ENCODE results near the gene FOXRED1.
A peak's percentile ranks its signal among the peaks of the same experiment; 100 is the strongest.
"Not testable (repeated sequence)": the region's sequence is repeated elsewhere in the genome, so short reads cannot be mapped to it uniquely, and the experiment has no call there.

FOXRED1 gene

DNA sequence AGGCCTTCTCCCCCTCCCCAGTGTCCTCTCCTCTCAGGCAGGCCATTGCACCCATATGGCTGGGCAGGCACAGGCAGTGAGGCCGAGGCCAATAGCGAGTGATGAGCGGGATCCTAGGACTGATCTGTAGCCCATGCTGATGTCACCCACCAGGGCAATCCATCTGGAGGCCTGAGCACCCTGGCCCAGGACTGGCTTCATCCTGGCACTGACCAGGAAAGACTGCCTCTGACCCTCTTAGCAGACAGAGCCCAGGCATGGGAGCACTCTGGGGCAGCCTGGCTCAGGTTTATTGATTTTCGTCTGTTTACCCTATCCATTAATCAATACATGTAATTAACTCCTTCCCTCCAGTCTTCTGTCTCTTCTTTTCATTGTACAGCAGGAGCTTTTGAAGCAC is 8.8 kb downstream of the FOXRED1 start:
- no peak for DNase-seq

DNA sequence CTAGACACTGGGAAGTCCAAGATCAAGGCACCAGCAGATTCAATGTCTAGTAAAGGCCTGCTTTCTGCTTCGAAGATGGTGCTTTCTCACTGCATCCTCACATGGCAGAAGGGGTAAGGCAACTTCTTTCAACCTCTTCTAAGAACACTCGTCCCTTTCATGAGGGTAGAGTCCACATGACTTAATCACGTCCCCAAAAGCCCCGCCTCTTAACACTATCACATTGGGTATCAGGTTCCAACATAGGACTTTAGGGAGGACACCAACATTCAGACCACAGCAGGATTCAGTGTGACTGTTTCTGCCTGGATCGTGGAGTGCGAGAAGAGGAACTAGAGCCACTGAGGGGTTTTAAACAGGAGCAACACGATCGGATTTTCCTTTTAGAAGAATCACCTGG is 10.2 kb downstream of the FOXRED1 start:
- DNase-seq: no peak

DNA sequence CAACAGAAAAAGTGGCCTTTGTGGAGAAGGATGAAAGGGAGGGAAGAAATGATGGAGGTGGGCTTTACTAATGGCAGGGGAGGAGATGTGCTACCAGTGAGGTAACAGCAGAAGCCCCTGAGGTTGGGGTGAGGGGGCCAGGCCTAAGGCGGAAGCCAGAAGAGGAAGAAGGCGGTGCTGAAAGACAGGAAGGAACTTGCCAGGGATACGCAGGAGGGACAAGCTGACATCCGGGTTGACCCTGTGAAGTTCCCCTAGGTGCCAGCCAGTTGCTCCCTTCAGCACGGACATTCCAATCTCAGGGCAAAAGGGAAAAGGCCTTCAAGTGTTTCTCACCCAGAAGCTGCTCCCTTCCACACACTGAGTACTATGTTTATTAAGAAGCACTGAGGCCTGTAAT is 11.6 kb downstream of the FOXRED1 start:
- no peak for DNase-seq

DNA sequence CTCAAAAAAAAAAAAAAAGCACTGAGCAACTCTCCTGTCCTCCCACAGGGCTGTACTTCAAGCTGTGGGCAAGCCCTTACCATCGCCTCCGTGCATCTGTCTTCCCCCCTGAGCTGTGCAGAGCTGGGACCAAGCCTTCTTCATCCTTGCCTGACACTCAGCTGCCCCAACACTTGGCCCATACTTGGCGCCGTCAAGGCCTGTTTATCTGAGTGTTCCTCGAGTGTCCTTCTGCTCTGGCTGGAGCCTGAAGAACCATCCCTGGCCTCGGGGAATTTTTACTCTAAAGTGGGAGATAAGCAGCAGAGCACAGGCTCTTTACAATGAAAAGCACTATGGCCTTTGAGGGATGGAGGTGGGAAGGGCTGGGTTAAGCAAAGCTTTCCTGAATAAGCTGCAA is 12.3 kb downstream of the FOXRED1 start:
- DNase-seq: no peak

DNA sequence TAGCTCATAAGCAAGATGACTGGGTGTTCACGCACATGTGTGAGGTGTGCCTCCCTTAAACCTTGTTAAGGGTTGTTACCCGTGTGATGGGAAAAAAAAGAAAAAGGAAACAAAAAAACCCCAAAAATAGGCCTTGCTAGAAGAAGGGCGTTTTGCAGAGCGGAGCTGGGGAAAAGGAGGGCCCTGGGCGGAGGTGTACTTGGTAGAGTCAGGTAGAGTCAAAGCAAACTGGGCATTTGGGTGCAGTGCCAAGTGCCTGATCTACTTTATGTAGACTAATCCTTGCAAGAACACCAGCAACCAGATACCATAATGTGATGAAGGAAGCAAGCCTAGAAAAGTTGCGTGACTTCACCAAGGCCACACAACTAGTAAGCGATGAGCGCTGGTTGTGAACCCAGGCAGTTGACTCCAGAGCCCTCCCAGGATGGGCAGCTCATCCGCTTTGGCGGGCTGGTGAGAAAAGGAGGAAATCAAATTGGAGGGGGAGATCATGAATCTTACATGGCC is 12.8 kb downstream of the FOXRED1 start:
- no peak for DNase-seq

DNA sequence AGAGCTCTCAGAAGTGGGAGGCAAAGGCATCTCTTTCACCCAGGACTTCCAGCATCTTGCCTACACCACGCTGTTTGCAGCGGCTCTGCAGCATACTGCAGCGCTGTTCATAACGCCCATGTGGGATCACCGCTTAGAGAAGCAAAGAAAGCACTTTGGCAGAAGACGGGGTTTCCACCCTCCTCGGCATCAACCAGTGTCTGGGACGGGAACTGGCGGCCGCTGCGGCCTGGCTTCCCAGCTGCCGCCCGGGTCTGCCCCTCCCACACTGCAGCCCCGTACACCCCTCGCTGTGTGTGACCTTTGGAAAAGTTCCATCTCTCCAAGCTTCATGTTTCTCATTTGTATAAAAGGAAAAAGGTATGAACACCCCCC is 13.4 kb downstream of the FOXRED1 start:
- DNase-seq: no peak

DNA sequence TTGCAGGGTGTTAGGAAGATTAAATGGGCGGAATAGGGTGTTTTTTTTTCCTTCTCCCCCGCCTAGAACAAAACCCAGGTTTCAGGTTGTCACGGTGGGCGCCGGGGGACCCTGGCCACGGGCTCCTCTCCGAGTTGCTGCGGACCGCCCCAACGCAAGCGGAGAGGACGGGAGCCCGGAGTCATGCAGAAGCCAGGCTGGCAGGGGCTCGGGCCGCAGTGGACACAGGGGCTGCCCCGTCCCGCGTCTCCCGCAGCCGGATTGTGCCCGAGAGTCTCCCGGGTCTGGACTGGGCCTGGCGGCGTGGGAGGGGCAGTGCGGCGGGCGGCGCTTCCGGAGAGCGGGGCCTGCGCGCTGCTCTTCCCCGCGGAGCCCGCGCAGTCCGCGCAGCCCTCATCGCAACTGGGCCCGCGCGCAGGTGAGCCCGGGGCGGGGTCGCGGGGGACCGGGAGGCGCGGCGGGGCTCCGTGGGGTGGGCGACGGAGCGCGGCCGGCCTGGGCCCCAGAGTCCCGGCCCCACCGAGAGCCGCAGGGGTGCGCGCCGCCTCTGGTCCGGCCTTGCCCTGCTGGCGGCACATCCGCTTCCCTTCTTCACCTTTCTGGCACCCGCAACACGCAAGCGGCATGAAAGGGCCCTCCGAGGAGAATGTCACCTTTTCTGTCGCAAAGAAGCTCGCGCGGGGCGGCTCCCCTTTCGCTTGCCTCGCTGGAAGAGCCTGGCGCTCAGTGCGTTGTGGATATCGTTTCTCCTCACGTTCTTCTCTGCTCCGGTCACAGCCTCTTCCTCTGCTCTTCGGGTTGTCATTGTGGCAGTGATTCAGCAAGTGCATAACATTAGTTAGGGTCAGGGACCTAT is 14.0 kb downstream of the FOXRED1 start, which contains the start of gene TIRAP:
TSS of gene TIRAP (plus strand) at position 358 of the 856 bp plus-strand sequence. CDS start 7,802 bp downstream, outside the sequence.
- no peak for DNase-seq

DNA sequence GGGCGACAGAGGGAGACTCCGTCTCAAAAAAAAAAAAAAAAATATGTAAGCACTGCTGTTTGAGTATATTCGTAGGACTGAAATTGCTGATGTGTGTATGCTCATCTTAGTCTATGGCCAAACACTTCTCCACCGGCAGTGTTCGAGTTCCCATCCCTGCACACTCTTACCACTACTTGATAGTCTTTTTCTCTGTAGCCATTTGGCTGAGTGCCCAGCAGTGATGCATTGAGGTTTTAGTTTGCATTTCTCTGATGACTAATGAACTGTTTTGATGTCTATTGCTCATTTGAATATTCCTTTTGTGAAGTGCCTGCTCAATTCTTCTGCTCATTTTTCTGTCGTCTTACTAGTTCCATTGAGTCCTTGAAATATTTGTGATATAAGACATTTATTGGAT is 15.9 kb downstream of the FOXRED1 start:
- DNase-seq: peak; percentile 68

DNA sequence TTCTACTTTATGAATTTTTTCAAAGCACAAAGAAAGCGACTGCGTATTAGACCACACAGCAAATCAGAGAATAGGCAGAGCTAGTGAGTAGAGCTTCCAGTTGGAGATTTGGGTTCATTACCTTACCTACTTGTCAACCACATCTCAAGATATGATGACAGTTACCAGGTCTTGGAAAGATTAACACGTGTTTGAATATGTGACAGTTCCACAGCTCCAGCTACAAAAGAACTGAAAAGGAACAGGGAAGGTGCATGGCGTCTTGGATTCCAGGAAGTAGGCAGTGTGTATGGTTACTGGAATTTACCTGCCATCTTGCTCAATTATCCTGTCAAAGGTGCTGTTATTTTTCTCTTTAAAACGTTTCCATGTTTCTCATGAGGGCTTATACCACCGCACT is 19.3 kb downstream of the FOXRED1 start:
- DNase-seq: no peak

DNA sequence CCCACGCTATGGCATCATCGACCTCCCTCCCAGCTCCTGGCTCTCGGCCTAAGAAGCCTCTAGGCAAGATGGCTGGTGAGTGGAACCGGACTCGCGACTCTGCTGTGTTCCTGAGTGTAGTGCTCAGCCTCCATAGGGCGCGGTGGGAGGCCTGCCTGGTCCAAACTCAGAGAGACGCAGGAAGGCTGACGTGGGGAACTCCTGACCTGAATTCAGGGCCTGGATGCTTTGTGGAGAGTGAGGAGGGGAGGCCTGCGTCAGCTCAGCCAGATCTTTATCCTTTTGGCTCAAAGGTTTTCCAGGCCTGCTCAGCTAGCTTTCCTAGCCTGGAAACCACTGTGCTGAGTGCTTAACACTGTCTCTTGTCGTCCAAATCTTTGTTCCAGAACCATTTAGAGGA is 21.9 kb downstream of the FOXRED1 start:
- no peak for DNase-seq

DNA sequence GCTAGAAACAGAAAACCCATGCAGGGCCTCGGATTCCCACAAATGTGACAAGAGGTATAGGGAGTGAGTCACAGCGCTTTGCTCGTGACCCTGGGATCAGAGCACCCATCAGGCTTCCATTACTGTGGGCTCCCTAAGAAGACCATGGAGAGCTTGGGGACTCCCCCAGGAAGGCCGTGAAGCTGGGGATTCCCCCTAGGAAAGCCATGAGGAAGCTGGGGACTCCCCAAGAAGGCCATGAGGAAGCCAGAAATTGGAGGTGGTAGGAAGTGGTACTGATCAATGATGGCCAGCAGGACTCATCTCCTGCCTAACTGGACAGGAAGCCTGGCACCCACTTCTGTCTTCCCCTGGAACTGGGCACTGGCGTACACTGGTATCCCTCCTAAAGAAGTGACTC is 24.8 kb downstream of the FOXRED1 start:
- no peak for DNase-seq

DNA sequence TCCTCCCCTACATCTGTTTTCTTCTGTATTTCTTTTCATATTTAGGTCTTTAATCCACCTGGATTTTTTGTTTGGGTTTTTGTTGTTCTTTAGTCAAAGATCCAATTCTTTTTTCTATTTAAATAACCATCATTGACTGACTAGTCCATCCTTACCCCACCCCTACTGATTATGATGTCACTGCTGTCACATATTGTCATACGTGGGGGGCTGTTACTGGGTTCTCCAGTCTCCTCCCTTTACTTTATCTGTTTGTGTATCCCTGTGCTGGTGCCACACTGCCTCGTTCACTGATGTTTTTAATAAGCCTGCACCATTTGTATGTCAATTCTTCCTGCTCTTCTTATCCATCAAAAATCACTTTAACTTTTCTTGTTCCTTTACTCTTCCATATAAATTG is 28.1 kb downstream of the FOXRED1 start:
- no peak for DNase-seq

DNA sequence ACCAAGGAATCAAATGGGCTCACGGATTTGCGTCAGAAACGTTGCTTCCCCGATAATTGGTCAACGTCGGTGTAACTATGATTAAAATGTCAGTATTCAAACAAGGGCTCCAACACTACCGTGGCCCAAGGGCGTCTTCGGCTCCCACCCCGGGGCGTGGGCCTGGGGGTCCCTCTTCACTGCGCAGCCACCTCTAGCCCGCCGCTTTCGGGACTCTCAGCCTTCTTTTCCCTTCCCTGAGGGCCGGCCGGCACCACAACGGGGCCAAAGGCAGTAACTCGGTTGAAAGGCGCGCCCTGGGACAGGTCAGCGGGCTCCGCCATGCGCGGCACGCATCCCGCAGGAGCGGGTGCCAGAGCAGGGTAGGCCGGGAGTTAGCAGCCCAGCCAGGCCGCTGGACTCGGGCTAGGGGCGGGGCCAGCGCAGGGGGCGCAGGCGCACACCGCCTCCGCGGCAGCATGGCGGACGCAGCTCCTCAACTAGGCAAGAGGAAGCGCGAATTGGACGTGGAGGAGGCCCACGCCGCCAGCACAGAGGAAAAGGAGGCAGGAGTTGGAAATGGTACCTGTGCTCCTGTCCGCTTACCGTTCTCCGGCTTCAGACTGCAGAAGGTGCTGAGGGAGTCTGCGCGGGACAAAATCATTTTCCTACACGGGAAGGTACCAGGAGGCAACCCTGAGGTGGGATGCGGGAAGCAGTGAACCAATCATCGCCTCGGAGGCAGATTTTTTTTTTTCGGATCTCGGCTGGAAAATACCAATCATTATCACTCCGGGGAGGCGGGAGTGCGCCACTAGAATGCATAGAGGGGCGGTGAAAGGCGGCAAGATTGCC is 34.9 kb downstream of the FOXRED1 start, which contains the start of gene DCPS:
TSS of gene DCPS (plus strand) at position 438 of the 834 bp plus-strand sequence. CDS start at position 459, 21 bp downstream.
- peak; percentile 83 for DNase-seq

DNA sequence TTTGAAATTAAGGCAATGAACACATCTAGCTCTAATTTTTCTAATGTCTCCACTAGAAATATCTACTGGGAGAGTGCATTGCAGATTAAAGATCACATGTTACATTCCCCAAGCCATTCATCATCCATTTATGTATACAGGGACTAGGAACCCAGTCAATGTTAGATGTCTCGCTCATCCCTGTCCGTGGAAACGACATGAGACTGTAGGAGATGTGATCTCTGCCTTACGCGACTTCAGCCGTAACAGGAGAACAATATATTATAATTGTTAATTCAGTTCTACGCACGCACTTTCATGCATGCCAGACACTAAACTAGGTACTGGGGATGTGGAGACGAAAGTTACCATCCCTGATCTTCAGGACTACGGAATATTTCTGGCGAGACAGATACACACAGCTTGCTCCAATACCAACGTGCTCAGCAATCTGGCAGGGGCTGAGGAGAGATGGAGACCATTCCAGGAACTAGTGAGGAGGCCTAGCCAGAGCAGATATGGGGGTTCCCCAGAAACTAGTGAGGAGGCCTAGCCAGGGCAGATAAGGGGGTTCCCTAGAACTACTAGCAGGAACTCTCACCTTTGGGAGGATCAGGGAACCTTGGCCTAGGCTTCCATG is 35.6 kb downstream of the FOXRED1 start:
- no peak for DNase-seq

DNA sequence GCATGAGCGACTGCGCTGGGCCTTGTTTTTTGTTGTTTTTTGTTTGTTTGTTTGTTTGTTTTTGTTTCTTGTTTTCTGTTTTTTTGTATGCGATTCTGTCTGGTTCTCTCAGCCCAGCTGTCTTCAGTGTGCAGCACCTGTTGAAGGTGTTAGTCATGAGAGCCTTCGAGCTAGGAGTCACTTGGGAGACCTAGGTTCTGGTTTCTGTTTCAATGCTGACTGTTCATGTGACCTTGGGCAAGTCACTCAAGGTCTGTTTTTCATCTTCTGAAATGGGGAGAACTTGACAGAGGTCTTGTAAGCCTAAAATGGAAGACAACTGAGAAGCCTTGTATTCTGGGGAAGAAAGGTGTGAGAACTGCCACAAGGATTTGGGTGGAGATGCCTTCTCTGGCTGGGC is 36.7 kb downstream of the FOXRED1 start:
- DNase-seq: no peak

DNA sequence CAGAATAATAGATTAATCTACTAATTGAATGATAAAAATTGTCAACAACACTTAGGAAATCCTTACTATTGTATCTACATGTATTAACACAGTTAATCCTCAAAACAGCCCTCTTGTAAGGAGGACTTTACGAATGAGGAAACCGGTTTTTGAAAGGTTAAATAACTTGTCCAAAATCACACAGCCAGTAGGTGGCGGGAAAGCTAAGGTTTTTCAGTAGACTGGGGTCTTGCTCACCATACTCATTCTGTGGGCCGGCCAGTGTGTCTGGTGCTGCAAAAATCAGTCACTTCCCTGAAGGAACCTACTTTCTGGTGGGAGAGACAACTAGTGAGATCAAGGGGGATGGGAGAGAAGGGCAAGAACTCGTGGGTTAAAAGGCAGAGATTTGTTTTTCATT is 38.8 kb downstream of the FOXRED1 start:
- no peak for DNase-seq

DNA sequence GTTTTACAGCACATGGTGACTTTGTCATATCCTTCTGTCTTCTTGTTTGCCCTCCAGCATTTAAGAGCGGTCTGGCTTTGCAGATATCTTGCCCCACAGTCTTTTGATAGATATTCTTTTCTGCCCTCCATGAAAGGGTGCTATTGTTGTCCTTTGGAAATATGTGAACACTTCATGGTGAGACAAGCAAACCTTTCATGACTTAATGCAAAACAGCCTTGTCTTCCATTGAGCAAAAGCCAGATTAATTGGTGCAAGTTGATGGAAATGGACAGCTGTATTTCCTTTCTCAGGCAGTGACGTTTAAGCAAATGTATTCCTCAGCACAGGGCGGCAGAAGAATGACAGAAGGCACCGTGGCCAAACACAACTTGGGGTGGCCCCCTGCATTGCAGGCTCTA is 39.3 kb downstream of the FOXRED1 start:
- no peak for DNase-seq

DNA sequence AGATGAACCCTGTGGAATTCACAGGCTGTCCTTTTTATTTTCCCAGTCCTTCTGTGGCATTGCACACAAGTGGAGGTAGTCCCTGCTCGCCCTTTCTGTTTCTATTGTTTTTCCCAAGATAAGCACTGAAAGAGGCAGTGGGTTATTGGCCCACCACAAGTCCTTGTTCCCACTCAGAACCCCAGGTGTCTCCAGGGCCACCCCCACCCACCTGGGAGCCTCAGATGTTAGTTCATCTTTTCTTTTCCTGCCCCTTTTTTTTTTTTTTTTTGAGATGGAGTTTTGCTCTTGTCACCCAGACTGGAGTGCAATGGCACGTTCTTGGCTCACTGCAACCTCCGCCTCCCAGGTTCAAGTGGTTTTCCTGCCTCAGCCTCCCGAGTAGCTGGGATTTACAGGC is 39.8 kb downstream of the FOXRED1 start:
- DNase-seq: not testable (repeated sequence)

DNA sequence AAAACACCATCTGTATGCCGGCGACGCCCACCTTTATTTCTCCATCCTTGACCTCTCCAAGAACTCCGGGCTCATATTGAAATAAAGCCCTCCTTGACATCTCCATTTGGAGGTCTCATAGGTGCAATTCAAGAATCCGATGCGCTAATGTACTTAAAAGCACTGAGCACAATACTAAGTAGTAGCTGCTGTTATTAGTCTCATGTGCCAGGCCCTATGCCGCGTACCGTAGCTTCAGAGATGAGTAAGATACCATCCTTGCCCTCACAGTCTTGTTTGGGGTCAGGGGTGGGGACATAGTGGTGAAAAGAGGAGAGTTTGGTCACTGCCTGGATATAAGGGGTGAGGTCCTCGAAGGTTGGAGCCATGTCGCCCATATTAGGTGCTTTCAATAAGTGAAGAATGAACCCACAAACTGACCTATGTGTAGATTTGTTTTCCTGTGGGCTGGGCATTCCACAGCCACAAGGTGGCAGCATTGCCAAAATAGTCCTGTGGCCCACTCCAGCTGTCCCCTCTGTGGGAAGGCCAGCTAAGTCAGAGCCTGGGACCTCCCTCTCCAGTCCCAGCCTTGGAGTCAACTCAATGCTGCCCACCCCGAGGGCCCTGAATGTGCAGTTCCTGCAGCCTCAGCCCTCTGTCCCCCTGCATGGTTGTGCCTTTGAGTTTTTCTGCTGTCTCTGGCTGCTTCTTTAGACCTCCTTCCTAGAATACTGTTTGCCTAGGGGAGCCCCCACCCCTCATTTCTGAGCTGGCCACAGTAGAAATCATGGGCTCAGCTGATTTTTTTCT is 41.4 kb downstream of the FOXRED1 start:
- peak; percentile 43 for DNase-seq

DNA sequence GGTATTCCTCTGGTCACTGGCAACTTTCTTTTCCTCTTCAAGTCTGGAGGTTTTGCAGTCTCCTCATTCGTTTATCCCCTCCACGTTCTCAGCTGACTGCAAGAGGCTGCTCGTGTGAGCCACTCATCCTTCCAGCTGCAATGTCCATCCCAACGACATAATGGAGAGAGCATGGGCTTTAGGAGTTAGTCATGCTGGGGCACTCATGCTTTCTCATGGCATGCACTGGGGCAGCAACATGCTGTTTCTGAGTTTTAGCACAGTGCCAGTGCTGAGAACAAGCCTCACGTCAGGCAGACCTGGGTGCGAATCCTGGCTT is 42.0 kb downstream of the FOXRED1 start:
- no peak for DNase-seq

DNA sequence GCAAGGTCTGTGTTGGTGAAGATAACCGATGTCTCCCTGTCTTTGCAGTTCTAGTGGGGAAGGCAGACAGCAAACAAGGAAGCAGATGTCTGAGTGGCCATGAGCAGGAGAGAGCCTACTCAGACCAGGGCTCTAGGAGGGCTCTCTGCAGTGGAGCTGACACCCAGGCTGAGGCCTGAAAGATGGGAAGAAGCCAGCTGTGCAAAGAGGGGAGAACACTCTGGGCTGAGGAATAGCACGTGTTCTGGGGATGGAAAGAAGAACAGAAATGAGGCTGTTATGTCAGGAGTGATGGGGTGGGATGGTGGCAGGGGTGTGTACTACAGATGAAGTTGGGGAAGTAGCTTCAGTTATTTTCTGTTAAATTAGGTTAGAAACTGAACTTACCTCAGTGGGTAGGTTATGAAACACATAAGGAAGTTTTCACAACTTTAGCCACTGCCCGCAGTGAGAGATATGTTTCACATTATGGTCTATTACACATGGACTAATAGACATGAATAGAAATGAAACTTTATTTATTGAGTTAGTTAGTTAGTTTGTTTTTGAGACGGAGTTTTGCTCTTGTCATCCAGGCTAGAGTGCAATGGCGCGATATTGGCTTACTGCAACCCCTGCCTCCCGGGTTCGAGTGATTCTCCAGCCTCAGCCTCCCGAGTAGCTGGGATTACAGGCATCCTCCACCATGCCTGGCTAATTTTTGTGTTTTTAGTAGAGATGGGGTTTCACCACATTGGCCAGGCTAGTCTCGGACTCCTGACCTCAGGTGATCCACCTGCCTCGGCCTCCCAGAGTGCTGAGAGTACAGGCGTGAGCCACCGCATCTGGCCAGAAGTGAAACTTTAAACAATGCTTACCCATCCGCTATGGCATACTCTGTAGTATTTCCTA is 42.7 kb downstream of the FOXRED1 start:
- no peak for DNase-seq

DNA sequence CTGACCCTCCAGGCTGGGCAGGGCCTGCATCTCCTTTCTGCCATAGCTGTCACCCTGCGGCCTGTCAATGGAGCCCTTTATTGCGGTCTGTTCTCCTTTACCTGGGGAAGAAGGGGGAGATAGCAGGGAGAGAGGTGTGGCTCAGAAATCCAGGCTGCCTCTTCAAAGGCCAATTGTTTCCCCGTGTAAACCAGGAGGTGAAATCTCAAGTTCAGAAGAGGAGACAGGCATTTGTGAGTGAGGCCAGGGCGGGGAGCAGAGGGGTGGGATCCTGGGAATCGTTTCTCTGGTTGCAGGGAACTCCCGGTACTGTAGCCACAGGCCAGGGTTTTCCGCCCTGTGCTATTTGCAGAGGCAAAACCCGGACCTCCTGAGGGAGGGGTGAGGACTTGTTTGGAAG is 44.0 kb downstream of the FOXRED1 start:
- DNase-seq: no peak
